Thyroid gland (tissue), 4 donors: ENCODE measurements around the gene MCM3AP. TPM values are rescaled to one million over a fixed set of nuclear protein-coding genes. Genes with fewer than 3 reads are reported as not detected.

Source experiments
- DNase-seq, 2 donors: peaks; one replicate each; pipeline ENCODE4 v3.0.0-alpha.2; 2019
- H3K27ac ChIP-seq, 3 donors: fragments of 200-600 bp; sonication (generic); 1 replicate in 2 of 3; 2 replicates in 1 of 3; pipeline ENCODE4 v1.5.1; 2016 to 2019; ENCODE audit warnings: mild to moderate bottlenecking in 1 of 3, moderate library complexity in 1 of 3
- H3K27me3 ChIP-seq: fragments of 200-600 bp; sonication (generic); one replicate; pipeline ENCODE4 v1.5.1; 2019
- H3K36me3 ChIP-seq, 2 donors: fragments of 200-600 bp; sonication (generic); one replicate each; pipeline ENCODE4 v1.5.1; 2016 to 2019
- H3K4me1 ChIP-seq, 2 donors: fragments of 200-600 bp; sonication (generic); one replicate each; pipeline ENCODE4 v1.5.1; 2017 to 2019
- H3K4me3 ChIP-seq, 3 donors: fragments of 200-600 bp; sonication (generic); replicated peaks in 1 of 3; 1 replicate in 2 of 3; 2 replicates in 1 of 3; pipeline ENCODE4 v1.5.1; 2016; ENCODE audit warnings: mild to moderate bottlenecking in 1 of 3
- H3K9me3 ChIP-seq: fragments of 200-600 bp; sonication (generic); one replicate; pipeline ENCODE4 v1.5.1; 2017
- POLR2A ChIP-seq, 2 donors: fragments of 450-650 bp; IDR thresholded peaks; one replicate each; pipeline ENCODE4 v1.6.1; 2017; ENCODE audit warnings: antibody characterized with exemption in 2 of 2, mild to moderate bottlenecking in 2 of 2, moderate library complexity in 1 of 2
- WGBS, 2 donors: methylation state at CpG; one replicate each; pipeline ENCODE4 v1.1.5; 2017; 5-methylcytosine and 5-hydroxymethylcytosine counted together
- intact Hi-C: fragments of 100-400 bp; cut with DNase I; formaldehyde crosslinking; loops from one replicate; pipeline ENCODE4 v1.15.1; 2023
- total RNA-seq, 4 donors: library from RNA; depleted of rRNA; stranded (reverse); fragments of >200 nt; gene quantifications; one replicate each; pipeline ENCODE4 v1.2.3, GENCODE V29; 2016
- TF ChIP-seq, protein P1 (sequence below), 6 experiments: fragments of 200-600 bp in 3 of 6; fragments of 450-650 bp in 3 of 6; sonication (generic) in 3 of 6; IDR thresholded peaks; one replicate each; pipeline ENCODE4 v1.5.1; 2016 to 2019; ENCODE audit warnings: antibody characterized with exemption in 6 of 6, mild to moderate bottlenecking in 2 of 6, inconsistent platforms in 1 of 6, moderate library complexity in 1 of 6

The MCM3AP gene
- total RNA-seq, 4 donors from 2014 or later, result 65.7 to 116 (median 81.0) TPM

DNA sequence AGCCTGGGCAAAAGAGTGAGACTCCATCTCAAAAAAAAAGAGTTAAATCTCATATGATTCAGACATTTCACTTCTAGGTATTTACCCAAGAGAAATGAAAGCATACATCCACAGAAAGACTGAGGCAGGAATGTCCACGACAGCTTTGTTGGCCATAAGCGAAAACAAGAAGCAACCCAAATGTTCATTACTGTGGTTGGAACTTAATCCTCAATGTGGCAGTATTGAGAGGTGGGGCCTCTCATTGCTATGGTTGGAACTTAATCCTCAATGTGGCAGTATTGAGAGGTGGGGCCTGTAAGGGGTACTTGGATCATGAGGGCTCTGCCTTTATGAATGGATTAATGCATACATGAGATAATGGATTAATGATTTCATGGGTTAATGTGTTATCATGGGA is 23.0 kb upstream of the MCM3AP start:
- TF ChIP-seq, protein P1, sequence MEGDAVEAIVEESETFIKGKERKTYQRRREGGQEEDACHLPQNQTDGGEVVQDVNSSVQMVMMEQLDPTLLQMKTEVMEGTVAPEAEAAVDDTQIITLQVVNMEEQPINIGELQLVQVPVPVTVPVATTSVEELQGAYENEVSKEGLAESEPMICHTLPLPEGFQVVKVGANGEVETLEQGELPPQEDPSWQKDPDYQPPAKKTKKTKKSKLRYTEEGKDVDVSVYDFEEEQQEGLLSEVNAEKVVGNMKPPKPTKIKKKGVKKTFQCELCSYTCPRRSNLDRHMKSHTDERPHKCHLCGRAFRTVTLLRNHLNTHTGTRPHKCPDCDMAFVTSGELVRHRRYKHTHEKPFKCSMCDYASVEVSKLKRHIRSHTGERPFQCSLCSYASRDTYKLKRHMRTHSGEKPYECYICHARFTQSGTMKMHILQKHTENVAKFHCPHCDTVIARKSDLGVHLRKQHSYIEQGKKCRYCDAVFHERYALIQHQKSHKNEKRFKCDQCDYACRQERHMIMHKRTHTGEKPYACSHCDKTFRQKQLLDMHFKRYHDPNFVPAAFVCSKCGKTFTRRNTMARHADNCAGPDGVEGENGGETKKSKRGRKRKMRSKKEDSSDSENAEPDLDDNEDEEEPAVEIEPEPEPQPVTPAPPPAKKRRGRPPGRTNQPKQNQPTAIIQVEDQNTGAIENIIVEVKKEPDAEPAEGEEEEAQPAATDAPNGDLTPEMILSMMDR (IDR thresholded peaks at IDR 0.05), result no peak
- TF ChIP-seq POLR2A (IDR thresholded peaks at IDR 0.05), result no peak
- Histone ChIP-seq H3K36me3 (no peaks in the 10 kb centered on the region), H3K9me3 (no peaks in the 10 kb centered on the region), H3K27ac (no peak overlapping the region), H3K4me1 (no peaks in the 10 kb centered on the region), H3K4me3 (no peak overlapping the region), H3K27me3 (no peaks in the 10 kb centered on the region)
- WGBS, 2 donors, result 94% methylated on average over 2 of the region's 2 CpGs
- no peak for DNase-seq
- intact Hi-C loops, result no loop called here

DNA sequence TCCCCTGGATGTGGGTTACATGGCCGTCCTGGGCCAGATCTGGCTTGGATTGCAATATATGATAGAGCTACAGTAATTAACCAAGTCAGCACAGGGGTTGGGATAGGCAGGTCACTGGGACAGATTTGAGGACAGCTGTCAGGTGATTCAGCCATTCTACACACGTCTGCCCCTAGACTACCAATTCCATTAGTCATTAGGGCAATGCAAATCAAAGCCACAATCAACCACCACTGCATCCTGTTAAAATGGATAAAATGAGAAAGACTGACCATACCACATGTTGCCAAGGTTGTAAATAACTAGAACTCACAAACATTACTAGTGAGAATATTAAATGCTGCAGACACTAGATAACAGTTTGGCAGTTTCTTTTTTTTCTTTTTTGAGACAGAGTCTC is 22.2 kb upstream of the MCM3AP start:
- intact Hi-C loops, result no loop called here
- 93 to 97% methylated on average over 2 of the region's 2 CpGs for WGBS, 2 donors
- Histone ChIP-seq H3K4me3 (no peak overlapping the region), H3K4me1 (no peaks in the 10 kb centered on the region), H3K27me3 (no peaks in the 10 kb centered on the region), H3K27ac (no peak overlapping the region), H3K9me3 (no peaks in the 10 kb centered on the region), H3K36me3 (no peaks in the 10 kb centered on the region)
- no peak for TF ChIP-seq POLR2A (IDR thresholded peaks at IDR 0.05)
- TF ChIP-seq, protein P1 (IDR thresholded peaks at IDR 0.05), result no peak
- DNase-seq, result no peak

DNA sequence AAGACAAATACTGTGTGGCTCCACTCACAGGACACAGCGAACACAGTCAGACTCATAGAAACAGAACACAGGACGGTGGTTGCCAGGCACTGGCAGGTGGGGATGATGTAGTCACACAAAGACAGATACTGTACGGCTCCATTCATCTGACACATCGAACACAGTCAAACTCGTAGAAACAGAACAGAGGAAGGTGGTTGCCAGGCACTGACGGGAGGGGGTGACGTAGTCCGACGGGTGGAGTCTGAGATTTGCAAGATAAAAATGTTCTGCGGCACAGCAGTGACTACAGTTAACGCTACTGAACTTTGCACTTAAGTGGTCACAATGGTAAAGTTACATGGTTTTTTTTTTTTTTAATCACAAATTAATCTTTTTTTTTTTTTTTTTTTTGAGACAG is 19.5 kb upstream of the MCM3AP start:
- H3K4me3 ChIP-seq, result no peak overlapping the region
- no peaks in the 10 kb centered on the region for H3K9me3 ChIP-seq
- H3K4me1 ChIP-seq, result no peaks in the 10 kb centered on the region
- WGBS, 2 donors, result 96 to 98% methylated on average over 11 of the region's 11 CpGs
- no peak for TF ChIP-seq POLR2A (IDR thresholded peaks at IDR 0.05)
- TF ChIP-seq, protein P1 (IDR thresholded peaks at IDR 0.05), result no peak
- H3K36me3 ChIP-seq, result no peaks in the 10 kb centered on the region
- no peak overlapping the region for H3K27ac ChIP-seq
- DNase-seq, result no peak
- intact Hi-C loops, result no loop called here
- H3K27me3 ChIP-seq, result no peaks in the 10 kb centered on the region

DNA sequence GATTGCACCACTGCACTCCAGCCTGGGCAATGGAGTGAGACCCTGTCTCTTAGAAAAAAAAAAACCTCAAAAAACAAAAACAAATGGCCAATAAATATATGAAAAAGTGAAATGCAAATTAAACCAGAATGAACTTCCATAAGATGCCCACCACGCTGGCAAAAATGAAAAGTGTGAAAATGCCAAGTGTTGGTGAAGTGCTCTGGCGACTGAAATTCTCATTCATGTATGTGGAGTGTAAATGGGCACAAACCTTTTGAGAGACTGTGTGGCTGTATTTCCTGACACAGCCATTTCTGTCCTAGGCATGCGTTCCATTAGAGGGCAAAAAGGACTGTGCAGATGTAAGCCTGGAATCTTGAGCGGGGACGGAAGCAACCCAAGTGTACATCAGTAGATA is 19.0 kb upstream of the MCM3AP start:
- WGBS, 2 donors, result 97% methylated on average over 5 of the region's 5 CpGs
- H3K27ac ChIP-seq, result no peak overlapping the region
- TF ChIP-seq, protein P1 (IDR thresholded peaks at IDR 0.05), result no peak
- TF ChIP-seq POLR2A (IDR thresholded peaks at IDR 0.05), result no peak
- no peaks in the 10 kb centered on the region for H3K27me3 ChIP-seq
- intact Hi-C loops, result no loop called here
- no peak for DNase-seq
- H3K4me1 ChIP-seq, result no peaks in the 10 kb centered on the region
- no peaks in the 10 kb centered on the region for H3K36me3 ChIP-seq
- H3K4me3 ChIP-seq, result no peak overlapping the region
- H3K9me3 ChIP-seq, result no peaks in the 10 kb centered on the region

DNA sequence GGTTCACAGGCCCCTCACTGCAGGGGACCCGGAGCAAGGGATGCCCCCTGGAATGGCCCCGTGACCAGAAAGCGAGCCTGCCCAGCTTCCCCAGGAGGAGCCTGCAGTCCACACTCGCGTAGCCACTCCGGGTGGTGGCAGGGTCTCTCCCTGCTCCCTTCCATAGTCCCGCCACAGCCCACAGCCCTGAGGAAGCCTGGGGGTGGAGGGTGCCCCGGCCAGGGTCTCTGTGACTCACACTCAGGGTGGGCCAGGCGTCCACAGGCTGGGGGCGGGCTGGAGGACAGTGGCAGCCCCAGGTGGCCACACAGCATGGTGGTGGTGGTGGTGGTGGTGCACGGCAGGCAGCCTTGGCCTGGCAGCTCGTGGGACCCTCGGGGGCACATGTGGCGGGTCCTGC is 16.3 kb upstream of the MCM3AP start:
- no peaks in the 10 kb centered on the region for H3K27me3 ChIP-seq
- DNase-seq, result no peak
- H3K36me3 ChIP-seq, result no peaks in the 10 kb centered on the region
- no peaks in the 10 kb centered on the region for H3K9me3 ChIP-seq
- no peak overlapping the region for H3K4me3 ChIP-seq
- WGBS, 2 donors, result 91% methylated on average over 10 of the region's 14 CpGs; no CpG with 5 or more reads in 1 of the 2 donors
- no peak overlapping the region for H3K27ac ChIP-seq
- intact Hi-C loops, result no loop called here
- TF ChIP-seq POLR2A (IDR thresholded peaks at IDR 0.05), result no peak
- TF ChIP-seq, protein P1 (IDR thresholded peaks at IDR 0.05), result no peak
- peaks cover 8 to 10% of the 10 kb centered on the region in 2 donors for H3K4me1 ChIP-seq
